SW480 (cell line): ENCODE measurements around the gene CHRM4.
A peak's percentile ranks its signal among the peaks of the same experiment; 100 is the strongest.
"Not testable (repeated sequence)": the region's sequence is repeated elsewhere in the genome, so short reads cannot be mapped to it uniquely, and the experiment has no call there.

Experiments used
- DNase-seq: peaks from one replicate; pipeline ENCODE4 v3.0.0-alpha.2; 2016; ENCODE audit warnings: low spot score

Gene CHRM4

GRCh38 chr11:46381819-46382645 is 9.5 kb downstream of the CHRM4 start:
- DNase-seq: no peak

DNA sequence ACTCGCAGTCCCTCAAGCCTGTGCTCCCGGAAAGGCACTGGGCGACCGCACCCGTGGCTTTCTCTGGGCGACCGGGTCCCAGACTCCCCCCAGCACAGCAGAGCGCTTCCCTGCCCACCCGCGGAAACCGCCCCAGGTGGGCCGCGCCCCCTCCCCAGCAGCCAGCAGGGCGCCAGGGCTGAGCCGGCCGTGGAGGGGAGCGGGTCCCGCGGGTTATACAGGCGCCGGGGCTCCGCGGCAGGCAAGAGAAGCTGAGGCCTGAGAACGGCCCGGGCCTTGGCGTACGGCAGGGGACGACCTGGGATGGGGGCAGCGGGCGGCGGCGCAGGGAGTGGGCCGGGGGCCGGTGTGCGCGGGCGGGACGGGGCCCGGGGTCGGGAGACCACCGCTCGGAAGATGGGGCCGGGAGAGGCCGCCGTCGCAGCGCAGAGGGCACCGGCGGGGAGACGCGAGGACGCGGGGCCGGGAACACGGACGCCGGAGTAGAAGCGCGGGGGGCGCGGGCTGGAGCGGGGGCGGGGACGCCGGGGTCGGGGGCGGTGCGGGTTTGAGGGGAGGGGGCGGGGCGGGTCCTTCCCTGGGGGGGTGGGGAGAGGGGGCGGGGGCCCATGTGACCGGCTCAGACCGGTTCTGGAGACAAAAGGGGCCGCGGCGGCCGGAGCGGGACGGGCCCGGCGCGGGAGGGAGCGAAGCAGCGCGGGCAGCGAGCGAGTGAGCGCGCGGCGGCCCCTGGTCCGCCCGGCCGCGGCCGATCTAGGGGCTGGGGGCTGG is 10.3 kb downstream of the CHRM4 start, which contains the start of gene MDK:
Gene MDK (plus strand): TSS at position 622 of the 771 bp plus-strand sequence. CDS start 389 bp downstream, outside the sequence.
- DNase-seq: no peak

DNA sequence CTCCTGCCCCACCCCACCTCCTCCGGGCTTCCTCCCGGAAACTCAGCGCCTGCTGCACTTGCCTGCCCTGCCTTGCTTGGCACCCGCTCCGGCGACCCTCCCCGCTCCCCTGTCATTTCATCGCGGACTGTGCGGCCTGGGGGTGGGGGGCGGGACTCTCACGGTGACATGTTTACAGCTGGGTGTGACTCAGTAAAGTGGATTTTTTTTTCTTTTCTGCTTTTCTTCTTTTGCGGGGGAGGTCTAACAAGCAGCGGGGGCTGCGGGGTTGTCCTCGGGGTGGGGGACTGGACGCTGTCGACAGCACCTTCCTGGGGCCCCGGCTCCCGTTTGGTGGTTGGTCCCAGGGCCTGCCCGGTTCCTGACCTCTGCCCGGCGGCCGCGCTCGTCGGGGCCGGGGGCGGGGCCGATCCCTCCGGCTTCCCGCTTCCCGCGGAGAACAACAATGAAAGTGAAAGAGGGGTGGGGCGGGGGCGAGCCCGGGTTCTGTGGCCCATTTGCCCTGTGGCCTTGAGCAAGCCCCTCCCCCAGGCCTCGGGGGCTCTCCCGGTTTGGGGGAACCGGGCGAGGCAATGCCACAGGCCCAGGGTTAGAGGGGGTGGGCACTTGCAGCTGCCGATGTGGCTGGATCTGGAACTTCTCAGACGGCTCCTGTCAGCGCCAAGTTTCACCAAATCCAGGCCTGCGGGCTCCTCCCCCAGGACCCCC is 11.1 kb downstream of the CHRM4 start:
- peak; percentile 72 for DNase-seq

DNA sequence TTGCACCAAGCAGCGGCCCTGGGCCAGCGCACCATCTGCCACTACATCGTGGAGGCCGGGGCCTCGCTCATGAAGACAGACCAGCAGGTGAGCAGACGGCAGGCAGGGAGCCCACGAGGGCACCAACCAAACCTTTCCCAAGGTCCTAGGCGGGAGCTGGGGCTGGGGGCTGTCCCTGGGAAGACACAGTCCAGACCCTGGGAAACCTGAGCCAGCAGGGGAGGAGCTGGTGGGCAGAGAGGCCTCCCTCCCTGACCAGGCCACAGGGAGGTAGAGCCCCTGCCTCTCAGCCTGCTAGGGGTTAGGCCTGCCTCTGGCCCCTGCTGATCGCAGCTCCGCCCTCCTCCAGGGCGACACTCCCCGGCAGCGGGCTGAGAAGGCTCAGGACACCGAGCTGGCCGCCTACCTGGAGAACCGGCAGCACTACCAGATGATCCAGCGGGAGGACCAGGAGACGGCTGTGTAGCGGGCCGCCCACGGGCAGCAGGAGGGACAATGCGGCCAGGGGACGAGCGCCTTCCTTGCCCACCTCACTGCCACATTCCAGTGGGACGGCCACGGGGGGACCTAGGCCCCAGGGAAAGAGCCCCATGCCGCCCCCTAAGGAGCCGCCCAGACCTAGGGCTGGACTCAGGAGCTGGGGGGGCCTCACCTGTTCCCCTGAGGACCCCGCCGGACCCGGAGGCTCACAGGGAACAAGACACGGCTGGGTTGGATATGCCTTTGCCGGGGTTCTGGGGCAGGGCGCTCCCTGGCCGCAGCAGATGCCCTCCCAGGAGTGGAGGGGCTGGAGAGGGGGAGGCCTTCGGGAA is 11.9 kb downstream of the CHRM4 start:
- DNase-seq: peak; percentile 70

GRCh38 chr11:46378811-46379481 is 12.6 kb downstream of the CHRM4 start:
- no peak for DNase-seq

DNA sequence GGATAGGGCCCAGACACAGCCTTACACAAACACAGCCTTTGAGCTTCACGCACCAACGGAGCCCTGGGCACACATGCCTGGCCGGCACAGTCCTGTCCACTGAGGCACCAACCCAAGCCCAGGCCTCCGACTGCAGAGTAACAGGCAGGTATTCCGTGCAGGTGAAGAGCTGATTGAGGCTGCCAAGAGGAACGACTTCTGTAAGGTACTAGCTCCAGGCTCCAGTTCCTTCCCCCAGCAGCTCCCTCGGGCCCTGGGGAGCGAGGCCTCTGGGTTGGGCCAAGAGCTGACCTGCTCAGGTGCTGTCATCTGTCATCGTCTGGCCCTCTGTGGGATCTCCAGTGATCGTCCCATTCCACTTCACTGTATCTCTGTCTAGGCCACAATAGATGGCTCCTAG is 13.3 kb downstream of the CHRM4 start:
- no peak for DNase-seq

GRCh38 chr11:46377831-46378230 is 13.7 kb downstream of the CHRM4 start:
- no peak for DNase-seq

DNA sequence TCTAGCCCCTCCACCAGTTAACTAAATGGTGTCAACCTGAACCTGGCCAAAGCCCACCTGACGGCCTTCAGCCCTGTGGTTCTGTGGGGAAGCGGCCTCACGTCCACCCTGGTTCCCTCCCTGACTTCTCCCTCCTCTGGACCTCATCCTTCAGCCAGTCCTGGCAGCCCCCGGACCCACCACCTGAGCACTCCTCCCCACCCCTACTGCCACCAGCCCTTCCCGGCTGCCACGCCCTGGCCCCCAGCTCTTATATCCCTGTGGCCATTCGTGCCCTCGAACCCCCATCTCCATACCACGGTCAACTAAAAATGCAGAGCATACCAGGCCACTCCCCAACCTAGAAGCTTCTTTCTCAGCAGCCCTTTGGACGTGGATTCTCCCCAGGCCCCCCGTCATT is 14.3 kb downstream of the CHRM4 start:
- no peak for DNase-seq

GRCh38 chr11:46376258-46377050 is 15.1 kb downstream of the CHRM4 start:
- DNase-seq: no peak

GRCh38 chr11:46375392-46376101 is 16.0 kb downstream of the CHRM4 start:
- DNase-seq: no peak

- no peak for DNase-seq
Measured at GRCh38 chr11:46374815-46375214, 16.8 kb downstream of the CHRM4 start.

DNA sequence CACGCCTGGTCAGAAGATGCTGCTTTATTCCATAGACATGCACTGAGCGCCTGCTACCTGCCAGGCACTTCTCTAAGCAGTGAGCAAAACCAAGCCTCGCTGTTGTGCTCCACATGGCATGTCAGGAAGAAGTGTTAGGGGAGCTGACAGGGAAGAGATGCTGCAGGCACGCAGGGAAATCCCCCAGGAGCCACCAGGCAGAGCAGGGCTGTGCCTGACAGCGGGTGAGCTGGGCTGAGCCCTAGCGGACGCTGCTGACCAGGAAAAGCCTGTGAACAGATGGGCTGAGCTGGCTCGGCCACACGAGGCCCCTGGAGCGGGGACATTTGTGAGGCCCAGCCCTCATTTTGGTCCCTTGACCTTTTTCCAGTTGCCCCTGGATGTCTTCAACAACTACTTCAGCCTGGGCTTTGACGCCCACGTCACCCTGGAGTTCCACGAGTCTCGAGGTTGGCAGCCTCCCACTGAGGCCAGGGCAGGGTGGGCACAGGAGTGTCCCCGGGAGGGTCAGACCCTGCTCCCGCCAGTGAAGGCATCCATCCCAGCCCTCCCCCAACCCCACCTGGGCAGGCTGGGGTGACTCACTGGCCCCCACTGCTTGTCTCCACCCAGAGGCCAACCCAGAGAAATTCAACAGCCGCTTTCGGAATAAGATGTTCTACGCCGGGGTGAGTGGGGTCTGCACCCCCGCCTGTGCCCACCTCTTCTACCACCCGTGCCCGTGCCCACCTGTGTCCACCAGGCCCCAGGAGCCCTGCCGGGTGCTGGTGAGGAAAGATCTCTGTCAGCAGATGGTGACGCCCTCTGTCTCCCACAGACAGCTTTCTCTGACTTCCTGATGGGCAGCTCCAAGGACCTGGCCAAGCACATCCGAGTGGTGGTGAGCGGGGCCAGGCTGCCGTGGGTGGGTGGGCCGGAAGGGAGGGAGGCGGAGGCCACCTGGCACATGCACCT is 17.5 kb downstream of the CHRM4 start:
- no peak for DNase-seq

DNA sequence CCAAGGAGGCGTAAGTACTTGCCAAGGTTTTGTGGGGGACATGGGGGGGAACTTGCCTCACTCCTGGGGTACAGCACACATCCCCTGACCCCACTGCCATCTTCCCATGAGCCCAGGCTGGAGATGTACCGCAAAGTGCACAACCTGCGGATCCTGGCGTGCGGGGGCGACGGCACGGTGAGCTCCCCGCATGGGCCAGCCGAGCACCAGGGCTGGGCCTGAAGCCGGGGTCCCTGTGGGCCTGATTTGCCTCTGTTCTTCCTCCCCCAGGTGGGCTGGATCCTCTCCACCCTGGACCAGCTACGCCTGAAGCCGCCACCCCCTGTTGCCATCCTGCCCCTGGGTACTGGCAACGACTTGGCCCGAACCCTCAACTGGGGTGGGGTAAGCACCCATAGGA is 19.1 kb downstream of the CHRM4 start:
- DNase-seq: not testable (repeated sequence)

GRCh38 chr11:46372086-46372485 is 19.5 kb downstream of the CHRM4 start:
- no peak for DNase-seq

- not testable (repeated sequence) for DNase-seq
Measured at GRCh38 chr11:46371262-46371661, 20.3 kb downstream of the CHRM4 start.

- no peak for DNase-seq
Measured at GRCh38 chr11:46370253-46370652, 21.3 kb downstream of the CHRM4 start.

DNA sequence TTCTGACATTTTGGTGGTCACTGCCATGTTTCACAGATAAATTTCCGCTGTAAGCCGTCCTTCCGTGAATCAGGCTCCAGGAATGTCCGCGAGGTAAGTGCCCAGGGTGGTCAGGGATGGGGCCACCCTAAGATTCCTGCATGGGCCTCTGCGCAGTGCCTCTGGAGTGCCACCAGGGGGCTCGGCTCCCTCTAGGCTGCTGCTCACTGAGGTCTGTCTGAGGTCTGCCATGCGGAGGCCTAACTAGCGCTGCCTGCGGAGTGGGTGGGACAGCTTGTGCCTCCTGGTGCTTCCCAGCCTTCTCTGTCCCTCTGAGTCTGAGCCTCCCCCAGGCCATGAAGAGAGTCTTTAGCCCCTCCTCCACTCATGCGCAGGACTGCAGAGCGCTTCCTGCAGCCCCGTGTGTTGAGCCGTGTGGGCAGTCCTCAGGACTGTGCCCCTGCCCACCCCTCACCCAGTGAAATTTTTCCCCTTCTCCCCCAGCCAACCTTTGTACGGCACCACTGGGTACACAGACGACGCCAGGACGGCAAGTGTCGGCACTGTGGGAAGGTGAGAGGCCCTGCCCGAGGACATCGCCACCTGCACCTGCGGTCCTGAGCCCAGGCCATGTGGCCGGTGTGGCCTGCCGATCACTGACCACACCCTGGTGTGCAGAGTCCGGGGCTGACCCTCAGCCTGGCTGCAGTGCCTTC is 22.0 kb downstream of the CHRM4 start:
- DNase-seq: peak; percentile 88

DNA sequence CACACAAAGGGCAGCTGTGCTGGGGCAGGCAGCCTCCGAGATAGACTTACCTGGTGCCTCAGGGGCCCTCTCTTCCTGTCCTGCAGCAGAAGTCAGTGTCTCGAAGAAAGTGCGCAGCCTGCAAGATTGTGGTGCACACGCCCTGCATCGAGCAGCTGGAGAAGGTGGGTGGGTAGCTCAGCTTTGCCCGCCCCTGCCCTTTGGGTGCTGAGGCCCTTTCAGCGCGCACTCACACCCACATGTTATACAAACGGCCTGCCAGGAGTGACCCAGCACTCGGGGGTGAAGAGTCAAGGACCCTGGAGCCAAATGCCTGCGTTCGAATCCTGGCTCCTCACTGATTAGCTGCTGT is 23.7 kb downstream of the CHRM4 start:
- no peak for DNase-seq
